Measurements from ENCODE around the gene RNU2-63P. TPM values are rescaled to one million over a fixed set of nuclear protein-coding genes. Genes with fewer than 3 reads are reported as not detected.
"Not testable (repeated sequence)": the region's sequence is repeated elsewhere in the genome, so short reads cannot be mapped to it uniquely, and the experiment has no call there.

RNU2-63P gene
- polyA plus RNA-seq, 1 of the 3 experiments (the other 2 are of a cell fraction): not detected

- Histone ChIP-seq H3K4me1 (ENCODE audit: control insufficient read depth in 1 of 2, insufficient read depth in 2 of 2, low read depth in 1 of 2, low read length in 1 of 2) (peaks cover 0 to 7% of the 10 kb centered on the region in 2 experiments; a peak in 1 of 4 replicates), H3K9me2 (no peaks in the 10 kb centered on the region), H3K79me2 (ENCODE audit: insufficient read depth) (no peaks in the 10 kb centered on the region), H3F3A (replicated peaks; ENCODE audit: insufficient read depth) (peaks cover 10% of the 10 kb centered on the region), H3K36me3 (replicated peaks in 1 of 2; ENCODE audit: control insufficient read depth in 1 of 2, insufficient read depth in 2 of 2, low read length in 1 of 2) (no peaks in the 10 kb centered on the region), H4K20me1 (ENCODE audit: insufficient read depth) (no peaks in the 10 kb centered on the region), H3K9ac (no peak overlapping the region), H2AFZ (ENCODE audit: low read depth) (no peak overlapping the region), H3K4me2 (no peak overlapping the region), H3K27ac (ENCODE audit: low read depth in 2 of 2, low read length in 1 of 2) (no peak overlapping the region), H3K4me3 (ENCODE audit: low read depth in 2 of 2, low read length in 1 of 2) (no peak overlapping the region), H3K27me3 (ENCODE audit: insufficient read depth) (no peaks in the 10 kb centered on the region), H3K9me3 (no peaks in the 10 kb centered on the region)
- 86% methylated on average over 5 of the region's 6 CpGs for WGBS (ENCODE audit: low lambda C conversion rate)
- TF ChIP-seq EP300 (IDR thresholded peaks at IDR 0.05; ENCODE audit: borderline replicate concordance in 1 of 2, low read depth in 1 of 2, low read length in 1 of 2) (no peak), MAX (IDR thresholded peaks at IDR 0.05; ENCODE audit: low read depth) (no peak), CHD2 (IDR thresholded peaks at IDR 0.05; ENCODE audit: low read length, partially characterized antibody) (no peak), YY1 (IDR thresholded peaks at IDR 0.05; ENCODE audit: low read depth) (no peak), CTCF (IDR thresholded peaks at IDR 0.05) (no peak), IRF3 (IDR thresholded peaks at IDR 0.05; ENCODE audit: low read depth, low read length) (no peak), FOXM1 (IDR thresholded peaks at IDR 0.05; ENCODE audit: low read depth) (no peak)
- ChIA-PET CTCF (interaction anchor here (1.3 kb wide), 1 partner anchor 17 kb away, joined by 3 read pairs; no protein-coding TSS in a partner anchor), POLR2A (no interaction called here)
- DNase-seq: no peak
Measured at GRCh38 chr2:88018909-88019308, 2.6 kb upstream of the RNU2-63P start.

- ChIA-PET POLR2A (interaction anchor here (1.3 kb wide), 1 partner anchor 36 kb away, joined by 3 read pairs; no protein-coding TSS in a partner anchor), CTCF (interaction anchor here (1.3 kb wide), 2 partner anchors 16 to 17 kb away, joined by 3 to 7 read pairs; no protein-coding TSS in a partner anchor)
- H3K79me2 ChIP-seq (ENCODE audit: insufficient read depth); H3F3A ChIP-seq (replicated peaks; ENCODE audit: insufficient read depth); H3K9ac ChIP-seq; H3K4me1 ChIP-seq (ENCODE audit: control insufficient read depth in 1 of 2, insufficient read depth in 2 of 2, low read depth in 1 of 2, low read length in 1 of 2); H2AFZ ChIP-seq (ENCODE audit: low read depth); DNase-seq; H3K36me3 ChIP-seq (replicated peaks in 1 of 2; ENCODE audit: control insufficient read depth in 1 of 2, insufficient read depth in 2 of 2, low read length in 1 of 2); H3K4me3 ChIP-seq (ENCODE audit: low read depth in 2 of 2, low read length in 1 of 2); H3K9me2 ChIP-seq; H3K27ac ChIP-seq (ENCODE audit: low read depth in 2 of 2, low read length in 1 of 2); H3K9me3 ChIP-seq; H4K20me1 ChIP-seq (ENCODE audit: insufficient read depth); H3K4me2 ChIP-seq; H3K27me3 ChIP-seq (ENCODE audit: insufficient read depth): not testable (repeated sequence)
- WGBS (ENCODE audit: low lambda C conversion rate): 94% methylated on average over 11 of the region's 11 CpGs
Measured at GRCh38 chr2:88018077-88018805, 1.9 kb upstream of the RNU2-63P start.

- not testable (repeated sequence) for H3K4me3 ChIP-seq (ENCODE audit: low read depth in 2 of 2, low read length in 1 of 2)
- POLR2A ChIA-PET: interaction anchor here (1.3 kb wide), 1 partner anchor 37 kb away, joined by 3 read pairs; no protein-coding TSS in a partner anchor
- 91% methylated on average over 2 of the region's 2 CpGs for WGBS (ENCODE audit: low lambda C conversion rate)
Measured at GRCh38 chr2:88017780-88018038, 1.4 kb upstream of the RNU2-63P start.

More at GRCh38 chr2:88017780-88018038, 1.4 kb upstream of the RNU2-63P start:
- not testable (repeated sequence) for H2AFZ ChIP-seq (ENCODE audit: low read depth); H3K9me2 ChIP-seq; H4K20me1 ChIP-seq (ENCODE audit: insufficient read depth); H3K9me3 ChIP-seq; H3K27ac ChIP-seq (ENCODE audit: low read depth in 2 of 2, low read length in 1 of 2); H3K27me3 ChIP-seq (ENCODE audit: insufficient read depth); H3K36me3 ChIP-seq (replicated peaks in 1 of 2; ENCODE audit: control insufficient read depth in 1 of 2, insufficient read depth in 2 of 2, low read length in 1 of 2); H3K4me1 ChIP-seq (ENCODE audit: control insufficient read depth in 1 of 2, insufficient read depth in 2 of 2, low read depth in 1 of 2, low read length in 1 of 2); H3K4me2 ChIP-seq; H3K9ac ChIP-seq; DNase-seq; H3F3A ChIP-seq (replicated peaks; ENCODE audit: insufficient read depth); H3K79me2 ChIP-seq (ENCODE audit: insufficient read depth)
- CTCF ChIA-PET: interaction anchor here (1.3 kb wide), 1 partner anchor 16 kb away, joined by 7 read pairs; no protein-coding TSS in a partner anchor

Measured in SK-N-SH (cell line).